Right ventricle myocardium superior (tissue), 1 donor: ENCODE measurements around the gene TLE2. TPM values are rescaled to one million over a fixed set of nuclear protein-coding genes. Genes with fewer than 3 reads are reported as not detected.
A peak's percentile ranks its signal among the peaks of the same experiment; 100 is the strongest.

Experiments
- ATAC-seq: fragments of 200-7000 bp; cut with Tn5 transposase; one replicate; pipeline ENCODE4 v1.9.1; 2020; ENCODE audit warnings: mild to moderate bottlenecking; ENCODE audit not compliant: poor library complexity
- DNase-seq: peaks from one replicate; pipeline ENCODE4 v3.0.0-alpha.2; 2020
- intact Hi-C: fragments of 100-400 bp; cut with DNase I; formaldehyde crosslinking; loops from one replicate; pipeline ENCODE4 v1.11.2; 2022
- long read RNA-seq: library from polyadenylated mRNA; unstranded; transcript quantifications from one replicate; pipeline ENCODE4 v2.0.0, GENCODE V29; 2021
- total RNA-seq: library from RNA; stranded (reverse); fragmentation: NEBNext Ultra II Directional; extraction: Animal tissue kit (Norgen Biotek cat#: 25700); gene quantifications from one replicate; pipeline ENCODE4 v1.2.1, GENCODE V29; 2021
- donor health status: DM: no; HTN: yes; CAD: no; lungs with severe emphysema.

Gene TLE2
- total RNA-seq: 55.7 TPM
- long read RNA-seq, partial matches to known transcripts: 49 of 287 reads
- long read RNA-seq, other reads (novel, unspliced or antisense): 238 of 287 reads

- DNase-seq (peak; percentile 52), ATAC-seq (peak; percentile 57)
- intact Hi-C loops: loop anchor here (5.0 kb wide), 2 partner anchors 42 to 57 kb away; no protein-coding TSS in a partner anchor
These were observed at the start of gene TLE2 for GRCh38 chr19:3029065-3029923. Gene TLE2, minus strand, starts transcription at chr19:3029280. Its CDS starts 376 bp downstream, at chr19:3028904.

DNA sequence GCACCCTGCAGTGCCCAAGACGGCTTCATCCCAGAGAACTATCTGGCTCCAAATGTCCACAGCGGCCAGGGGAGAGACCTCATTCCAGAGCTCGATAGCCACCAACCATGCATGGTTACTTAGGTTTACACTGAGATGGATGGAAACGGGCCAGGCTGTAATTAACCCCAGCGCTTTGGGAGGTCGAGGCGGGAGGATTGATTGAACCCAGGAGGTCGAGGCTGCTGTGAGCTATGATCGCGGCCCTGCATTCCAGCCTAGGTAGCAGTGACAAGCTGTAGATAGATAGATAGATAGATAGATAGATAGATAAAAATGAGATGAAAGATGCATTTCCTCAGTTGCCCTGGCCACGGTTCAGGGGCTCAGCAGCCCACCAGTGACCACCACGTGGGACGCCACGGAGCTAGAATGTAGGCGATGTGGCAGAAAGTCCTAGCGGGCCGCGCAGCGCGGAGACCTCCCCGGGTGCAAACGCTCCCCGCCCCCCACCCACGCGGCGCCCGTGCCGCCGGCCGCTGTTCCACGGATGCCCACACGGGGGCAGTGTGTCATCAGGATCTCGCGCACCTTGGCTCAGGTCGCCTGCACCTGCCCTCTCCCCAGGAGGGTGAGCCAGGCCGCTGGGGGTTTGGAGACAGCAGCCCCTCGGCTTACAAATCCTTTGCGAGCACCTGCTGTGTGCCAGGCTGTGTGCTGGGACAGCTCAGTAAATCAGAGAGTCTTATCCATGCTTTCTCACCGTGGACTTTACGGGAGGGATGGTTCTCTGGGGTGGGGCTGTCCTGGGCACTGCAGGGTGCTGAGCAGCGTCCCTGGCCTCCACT, 46.7 kb upstream of the TLE2 start:
- DNase-seq (peak; percentile 70), ATAC-seq (peak; percentile 75)
- intact Hi-C loops: no loop called here

DNA sequence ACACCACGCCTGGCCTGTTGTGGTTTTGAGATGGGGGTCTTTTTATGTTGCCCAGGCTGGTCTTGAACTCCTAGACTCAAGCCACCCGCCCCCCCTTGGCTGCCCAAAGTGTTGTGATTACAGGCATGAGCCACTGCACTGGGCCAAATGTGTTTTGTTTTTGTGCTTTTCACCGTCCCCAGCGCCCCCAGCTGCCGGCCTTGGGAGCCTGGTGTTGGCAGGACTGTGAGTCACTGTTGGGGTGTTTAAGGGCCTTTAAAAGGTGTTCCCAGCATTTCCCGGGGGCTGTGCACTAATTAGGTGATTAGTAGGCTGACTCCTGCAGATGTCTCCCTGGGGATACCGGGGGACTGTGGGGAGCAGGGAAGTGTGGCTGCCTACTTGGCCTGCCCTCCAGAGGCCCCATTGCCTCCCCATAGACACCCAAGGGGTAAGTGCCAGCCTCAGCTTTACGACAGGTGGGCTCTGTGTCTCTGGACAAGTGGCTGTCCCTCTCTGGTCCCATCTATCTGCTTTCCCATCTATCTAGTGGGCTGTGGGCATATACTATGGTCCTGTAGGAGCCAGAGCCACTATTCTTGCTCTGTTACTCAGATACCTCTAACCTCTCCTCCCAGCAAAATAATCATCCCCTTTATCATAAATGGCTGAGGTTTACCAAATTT, 45.0 kb upstream of the TLE2 start:
- ATAC-seq: no peak
- DNase-seq: no peak
- intact Hi-C loops: loop anchor here (5.0 kb wide), 1 partner anchor 33 kb away; no protein-coding TSS in a partner anchor

DNA sequence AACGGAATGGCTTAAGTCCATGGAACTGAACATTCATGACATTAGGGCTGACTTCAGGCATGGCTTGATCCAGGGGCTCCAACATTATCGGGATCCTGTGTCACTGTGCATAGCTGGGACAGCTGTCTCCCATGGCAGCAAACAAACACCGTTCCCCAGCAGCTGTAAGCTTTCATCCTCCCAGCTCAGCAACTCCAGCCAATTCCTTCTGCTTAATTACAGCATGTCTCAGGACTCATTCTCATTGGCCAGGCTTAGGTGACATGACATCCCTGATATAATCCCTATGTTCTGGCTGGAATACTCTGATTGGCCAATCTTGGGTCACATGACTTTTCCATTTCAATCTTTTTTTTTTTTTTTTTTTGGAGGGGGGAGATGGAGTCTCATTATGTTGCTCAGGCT, 44.1 kb upstream of the TLE2 start:
- ATAC-seq (peak; percentile 82), DNase-seq (no peak)
- intact Hi-C loops: loop anchor here (5.0 kb wide), 1 partner anchor 34 kb away; no protein-coding TSS in a partner anchor

GRCh38 chr19:3071768-3072167, 42.7 kb upstream of the TLE2 start:
- intact Hi-C loops: loop anchor here (5.0 kb wide), 1 partner anchor 36 kb away; no protein-coding TSS in a partner anchor
- DNase-seq (no peak), ATAC-seq (no peak)

GRCh38 chr19:3068071-3068470, 39.0 kb upstream of the TLE2 start:
- ATAC-seq (no peak), DNase-seq (no peak)
- intact Hi-C loops: no loop called here

DNA sequence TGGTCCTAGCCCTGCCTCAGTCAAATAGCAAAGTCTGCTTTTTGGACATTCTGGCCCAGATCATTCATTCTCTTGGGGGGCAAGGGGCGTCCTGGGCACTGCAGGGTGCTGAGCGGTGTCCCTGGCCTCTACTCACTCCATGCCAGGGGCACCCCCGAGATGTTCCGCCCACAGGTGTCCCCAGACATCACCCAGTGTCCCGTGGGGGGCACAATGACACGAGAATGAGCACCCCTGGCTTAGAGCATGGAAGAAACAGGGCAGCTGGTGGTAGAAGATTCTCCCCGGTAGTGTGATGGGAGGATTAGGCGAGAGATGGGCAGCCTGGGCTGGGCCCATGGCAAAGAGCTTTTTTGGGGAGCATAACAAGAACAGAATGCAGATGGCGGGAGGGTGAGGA, 38.5 kb upstream of the TLE2 start:
- intact Hi-C loops: no loop called here
- no peak for DNase-seq
- no peak for ATAC-seq

DNA sequence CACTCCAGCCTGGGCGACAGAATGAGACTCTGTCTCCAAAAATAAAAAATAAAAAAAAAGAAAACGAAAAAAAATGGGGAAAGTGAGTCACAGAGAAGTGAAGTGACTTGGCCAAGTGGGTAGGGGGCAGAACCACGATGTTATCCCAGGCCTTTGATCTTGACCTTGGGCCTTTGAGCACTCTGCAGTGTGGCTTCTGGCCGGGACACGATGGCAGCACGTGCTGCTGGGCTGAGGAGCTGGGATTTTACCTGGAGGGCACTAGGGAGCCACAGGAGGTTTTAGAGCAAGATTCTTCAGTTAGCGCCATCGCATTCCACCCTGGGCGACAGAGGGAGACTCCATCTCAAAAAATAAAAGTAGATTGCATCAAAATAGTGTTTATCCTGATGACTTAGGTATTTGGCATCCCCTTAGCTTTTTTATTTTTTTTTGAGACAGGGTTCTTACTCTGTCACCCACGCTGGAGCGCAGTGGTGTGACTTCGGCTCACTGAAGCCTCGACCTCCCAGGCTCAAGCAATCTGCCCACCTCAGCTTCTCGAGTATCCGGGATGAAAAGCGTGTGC, 37.5 kb upstream of the TLE2 start:
- ATAC-seq (no peak), DNase-seq (no peak)
- intact Hi-C loops: no loop called here

DNA sequence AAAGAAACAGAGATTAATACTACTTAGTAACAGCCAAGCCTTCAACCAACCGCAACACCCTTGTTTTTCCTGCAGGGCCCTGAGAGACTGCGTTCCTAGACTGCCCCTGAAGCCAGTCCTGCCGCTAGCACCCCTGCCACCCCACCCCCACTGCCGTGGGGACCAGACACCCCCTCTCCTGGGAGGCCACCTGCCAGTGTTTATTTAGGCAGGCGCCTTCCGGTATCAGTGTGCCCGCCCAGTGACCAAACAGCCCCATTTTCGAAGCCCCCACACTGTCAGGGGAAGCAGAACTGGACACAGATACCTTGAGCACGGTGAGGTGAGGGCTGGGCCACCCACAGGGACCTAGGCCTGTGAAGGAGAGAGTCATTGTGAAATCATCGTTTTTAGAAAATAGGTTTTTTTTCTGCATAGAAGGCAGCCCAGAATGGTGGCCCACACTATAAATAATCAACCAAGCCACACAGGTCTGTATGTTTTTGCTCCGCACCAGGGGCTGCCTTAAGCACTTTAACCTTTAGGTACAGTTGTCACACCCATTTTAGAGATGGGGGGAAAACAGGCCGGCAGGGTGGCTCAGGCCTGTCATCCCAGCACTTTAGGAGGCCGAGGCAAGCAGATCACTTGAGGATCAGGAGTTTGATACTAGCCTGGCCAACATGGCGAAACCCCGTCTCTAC, 36.7 kb upstream of the TLE2 start:
- no peak for DNase-seq
- no peak for ATAC-seq
- intact Hi-C loops: no loop called here

- DNase-seq (no peak), ATAC-seq (no peak)
- intact Hi-C loops: no loop called here
These were observed 34.9 kb upstream of the TLE2 start for GRCh38 chr19:3064011-3064330.

DNA sequence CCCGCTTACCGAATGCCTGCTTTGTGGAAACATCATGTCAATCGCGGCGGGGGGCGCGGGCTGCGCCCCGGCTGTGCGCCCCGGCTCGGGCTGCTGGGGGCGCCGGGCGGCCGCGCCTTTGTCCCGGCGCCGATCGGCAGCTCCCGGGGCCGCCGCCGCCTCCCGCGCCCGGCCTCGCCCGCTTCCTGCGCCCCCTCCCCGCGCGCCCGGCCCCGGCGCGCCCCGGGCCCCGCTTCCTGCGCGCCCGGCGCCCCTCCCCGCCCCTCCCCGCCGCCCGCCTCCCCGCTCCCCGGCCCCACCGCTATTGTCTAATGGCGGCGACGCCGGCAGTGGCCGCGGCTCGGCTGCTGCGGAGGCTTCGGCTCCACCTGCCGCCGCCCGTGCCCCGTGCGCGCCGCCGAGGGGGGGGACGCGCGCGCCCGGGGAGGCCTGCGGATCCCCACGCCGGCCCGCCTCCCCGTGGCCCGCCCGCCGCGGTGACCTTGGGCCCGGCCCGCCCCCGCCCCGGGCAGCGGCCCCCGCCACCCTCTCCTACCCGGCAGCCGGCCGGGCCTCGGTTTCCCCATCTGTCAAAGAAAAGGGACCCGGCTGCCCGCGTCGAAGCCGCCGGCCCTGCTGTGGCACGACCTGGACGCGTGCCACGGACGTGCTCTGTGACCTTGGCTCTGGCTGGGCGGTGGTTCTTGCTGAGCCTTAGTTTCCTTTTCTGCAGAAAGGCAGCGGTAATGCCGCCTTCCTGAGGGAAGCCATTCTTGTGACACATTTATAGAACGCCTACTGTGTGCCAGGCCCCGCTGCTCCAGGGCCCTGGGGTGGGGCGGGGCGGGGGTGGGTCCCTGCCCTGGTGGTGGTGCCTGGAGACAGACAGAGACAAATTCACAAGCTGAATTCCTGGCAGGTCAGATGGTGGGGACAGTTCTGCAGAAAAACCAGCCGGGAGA, 33.4 kb upstream of the TLE2 start, which contains the start of gene TLE5:
TLE5 (minus strand) TSS at position 331 of the 941 bp plus-strand sequence; CDS start at position 36, 295 bp downstream.
- ATAC-seq (peak; percentile 66), DNase-seq (peak; percentile 82)
- intact Hi-C loops: no loop called here

- intact Hi-C loops: no loop called here
- DNase-seq (peak; percentile 80), ATAC-seq (peak; percentile 57)
These were observed 32.4 kb upstream of the TLE2 start for GRCh38 chr19:3061182-3062161.

DNA sequence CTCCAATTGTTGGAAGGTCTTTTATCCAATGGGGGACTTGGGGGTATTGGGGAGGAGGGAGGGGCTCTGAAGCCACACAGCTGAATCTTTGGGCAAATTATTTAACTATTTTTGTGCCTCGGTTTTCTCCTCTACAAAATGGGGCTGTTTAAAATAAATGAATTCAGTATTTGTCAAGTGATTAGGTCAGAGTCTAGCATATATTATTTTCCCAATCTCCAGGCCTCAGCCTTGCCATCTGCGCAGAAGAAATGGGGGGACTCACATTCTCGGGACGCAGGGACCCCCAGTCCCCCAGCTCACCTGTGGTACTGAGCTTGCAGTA, 31.7 kb upstream of the TLE2 start:
- no peak for ATAC-seq
- intact Hi-C loops: no loop called here
- no peak for DNase-seq

- ATAC-seq (no peak), DNase-seq (no peak)
- intact Hi-C loops: no loop called here
These were observed 30.6 kb upstream of the TLE2 start for GRCh38 chr19:3059653-3060052.

- DNase-seq: no peak
- intact Hi-C loops: no loop called here
- no peak for ATAC-seq
These were observed 29.8 kb upstream of the TLE2 start for GRCh38 chr19:3058821-3059314.
